Loucy (cell line): ENCODE measurements around the gene ZNF316.
"Not testable (repeated sequence)": the region's sequence is repeated elsewhere in the genome, so short reads cannot be mapped to it uniquely, and the experiment has no call there.

Experiments
- H2AFZ ChIP-seq: fragments of 200-600 bp; sonication (generic); 2 replicates; pipeline ENCODE4 v1.6.0; 2016; ENCODE audit warnings: antibody characterized with exemption, mild to moderate bottlenecking, low read length, moderate library complexity
- H3F3A ChIP-seq: fragments of 200-600 bp; 2 replicates; pipeline ENCODE4 v1.6.0; 2016; ENCODE audit warnings: antibody characterized with exemption, low read depth, mild to moderate bottlenecking
- H3K27me3 ChIP-seq: fragments of 200-600 bp; sonication (generic); 2 replicates; pipeline ENCODE4 v1.6.1; 2014; ENCODE audit warnings: low read length, mild to moderate bottlenecking; ENCODE audit not compliant: insufficient read depth, poor library complexity, severe bottlenecking
- H3K36me3 ChIP-seq: fragments of 200-600 bp; sonication (generic); 2 replicates; pipeline ENCODE4 v1.6.1; 2016; ENCODE audit warnings: low read length; ENCODE audit not compliant: insufficient read depth
- H3K4me1 ChIP-seq: fragments of 200-600 bp; sonication (generic); 2 replicates; pipeline ENCODE4 v1.5.1; 2014; ENCODE audit warnings: low read length, mild to moderate bottlenecking; ENCODE audit not compliant: insufficient read depth, poor library complexity, severe bottlenecking
- H3K4me2 ChIP-seq: fragments of 200-600 bp; sonication (generic); 2 replicates; pipeline ENCODE4 v1.6.0; 2014; ENCODE audit warnings: antibody characterized with exemption, low read length, low read depth, mild to moderate bottlenecking; ENCODE audit not compliant: poor library complexity, severe bottlenecking
- H3K4me3 ChIP-seq: fragments of 200-600 bp; sonication (generic); 2 replicates; pipeline ENCODE4 v1.5.1; 2014; ENCODE audit warnings: low read length, mild to moderate bottlenecking, mixed read lengths; ENCODE audit not compliant: poor library complexity, severe bottlenecking
- H3K79me2 ChIP-seq: fragments of 200-600 bp; sonication (generic); 2 replicates; pipeline ENCODE4 v1.6.1; 2014; ENCODE audit warnings: low read length; ENCODE audit not compliant: insufficient read depth
- H3K9ac ChIP-seq: fragments of 200-600 bp; sonication (generic); 2 replicates; pipeline ENCODE4 v1.6.0; 2014; ENCODE audit warnings: mild to moderate bottlenecking, low read depth, low read length, moderate library complexity; ENCODE audit not compliant: poor library complexity, severe bottlenecking
- H3K9me2 ChIP-seq: fragments of 200-600 bp; sonication (generic); replicated peaks from 2 replicates; pipeline ENCODE4 v1.6.1; 2016; ENCODE audit warnings: low read depth, low read length, mixed read lengths
- H3K9me3 ChIP-seq: fragments of 200-600 bp; sonication (generic); 2 replicates; pipeline ENCODE4 v1.6.1; 2014; ENCODE audit warnings: mild to moderate bottlenecking, antibody characterized with exemption, low read length, low read depth; ENCODE audit not compliant: insufficient read depth
- H4K20me1 ChIP-seq: fragments of 200-600 bp; sonication (generic); 2 replicates; pipeline ENCODE4 v1.6.0; 2014; ENCODE audit warnings: antibody characterized with exemption, low read length, mild to moderate bottlenecking; ENCODE audit not compliant: insufficient read depth, poor library complexity, severe bottlenecking
- EZH2phosphoT487 ChIP-seq: fragments of 200-600 bp; IDR thresholded peaks from 2 replicates; pipeline ENCODE4 v1.6.1; 2018; ENCODE audit warnings: antibody characterized with exemption, mild to moderate bottlenecking, moderate library complexity, borderline replicate concordance
- TF ChIP-seq, protein P1 (sequence below): fragments of 200-600 bp; sonication (generic); conservative IDR thresholded peaks from 2 replicates; pipeline ENCODE4 v1.5.1; 2014; ENCODE audit warnings: mild to moderate bottlenecking, antibody characterized with exemption, low read length

Gene ZNF316

DNA sequence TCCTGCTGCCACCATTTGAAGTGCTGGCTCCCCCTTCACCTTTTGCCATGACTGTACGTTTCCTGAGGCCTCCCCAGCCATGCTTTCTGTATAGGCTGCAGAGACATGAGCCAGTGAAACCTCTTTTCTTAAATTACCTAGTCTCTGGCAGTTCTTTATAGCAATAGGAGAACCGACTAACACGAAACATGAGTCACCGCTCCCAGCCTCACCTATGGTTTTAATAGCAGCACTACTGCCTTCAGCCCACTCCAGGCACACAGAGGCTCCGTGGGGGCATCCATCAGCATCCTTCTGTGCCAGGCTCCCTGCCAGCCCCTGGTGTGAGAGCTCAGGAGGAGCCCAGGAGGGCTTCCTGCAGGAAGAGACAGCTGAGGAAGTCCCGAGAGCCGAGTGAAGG lies 5.5 kb upstream of the ZNF316 start:
- Histone ChIP-seq H3K4me2 (no peak overlapping the region), H3K9me2 (no peaks in the 10 kb centered on the region), H3K9ac (no peak overlapping the region), H3K36me3 (no peaks in the 10 kb centered on the region), H3K79me2 (peaks cover 4% of the 10 kb centered on the region; the same call in 1 of the 2 replicates), H3K9me3 (no peaks in the 10 kb centered on the region), H3K4me1 (peaks cover 4% of the 10 kb centered on the region), H2AFZ (no peak overlapping the region), H3K4me3 (no peak overlapping the region), H3K27me3 (no peaks in the 10 kb centered on the region), H4K20me1 (no peaks in the 10 kb centered on the region), H3F3A (no peaks in the 10 kb centered on the region)
- TF ChIP-seq EZH2phosphoT487, result no peak
- TF ChIP-seq, protein P1, sequence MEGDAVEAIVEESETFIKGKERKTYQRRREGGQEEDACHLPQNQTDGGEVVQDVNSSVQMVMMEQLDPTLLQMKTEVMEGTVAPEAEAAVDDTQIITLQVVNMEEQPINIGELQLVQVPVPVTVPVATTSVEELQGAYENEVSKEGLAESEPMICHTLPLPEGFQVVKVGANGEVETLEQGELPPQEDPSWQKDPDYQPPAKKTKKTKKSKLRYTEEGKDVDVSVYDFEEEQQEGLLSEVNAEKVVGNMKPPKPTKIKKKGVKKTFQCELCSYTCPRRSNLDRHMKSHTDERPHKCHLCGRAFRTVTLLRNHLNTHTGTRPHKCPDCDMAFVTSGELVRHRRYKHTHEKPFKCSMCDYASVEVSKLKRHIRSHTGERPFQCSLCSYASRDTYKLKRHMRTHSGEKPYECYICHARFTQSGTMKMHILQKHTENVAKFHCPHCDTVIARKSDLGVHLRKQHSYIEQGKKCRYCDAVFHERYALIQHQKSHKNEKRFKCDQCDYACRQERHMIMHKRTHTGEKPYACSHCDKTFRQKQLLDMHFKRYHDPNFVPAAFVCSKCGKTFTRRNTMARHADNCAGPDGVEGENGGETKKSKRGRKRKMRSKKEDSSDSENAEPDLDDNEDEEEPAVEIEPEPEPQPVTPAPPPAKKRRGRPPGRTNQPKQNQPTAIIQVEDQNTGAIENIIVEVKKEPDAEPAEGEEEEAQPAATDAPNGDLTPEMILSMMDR, result no peak

DNA sequence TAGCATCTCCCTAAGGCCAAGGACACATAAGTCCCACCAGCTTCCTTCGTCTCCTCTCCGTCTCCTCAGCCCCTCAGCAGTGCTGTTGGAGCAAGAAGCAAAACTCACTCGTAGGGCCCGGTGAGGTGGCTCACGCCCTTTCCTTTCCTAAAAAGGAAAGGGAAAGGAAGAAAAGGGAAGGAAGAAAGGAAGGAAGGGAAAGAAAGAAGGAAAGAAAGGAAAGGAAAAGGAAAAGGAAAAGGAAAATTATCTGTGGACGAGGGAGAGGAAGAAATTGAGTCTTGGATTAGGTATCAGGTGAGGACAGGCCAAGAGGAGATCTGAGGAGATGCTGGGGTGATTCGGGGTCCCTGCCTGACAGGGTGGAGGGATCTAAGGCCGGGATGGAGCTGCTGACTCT lies 3.1 kb upstream of the ZNF316 start:
- no peak overlapping the region for H3K4me2 ChIP-seq
- H3F3A ChIP-seq, result no peaks in the 10 kb centered on the region
- H4K20me1 ChIP-seq, result peaks cover 12% of the 10 kb centered on the region
- no peak overlapping the region for H2AFZ ChIP-seq
- peaks cover 19% of the 10 kb centered on the region for H3K4me1 ChIP-seq
- H3K27me3 ChIP-seq, result no peaks in the 10 kb centered on the region
- H3K9ac ChIP-seq, result no peak overlapping the region
- H3K9me3 ChIP-seq, result no peaks in the 10 kb centered on the region
- H3K9me2 ChIP-seq, result no peaks in the 10 kb centered on the region
- H3K79me2 ChIP-seq, result peaks cover 24% of the 10 kb centered on the region
- TF ChIP-seq, protein P1, result no peak
- no peak for TF ChIP-seq EZH2phosphoT487
- H3K4me3 ChIP-seq, result no peak overlapping the region
- H3K36me3 ChIP-seq, result no peaks in the 10 kb centered on the region

DNA sequence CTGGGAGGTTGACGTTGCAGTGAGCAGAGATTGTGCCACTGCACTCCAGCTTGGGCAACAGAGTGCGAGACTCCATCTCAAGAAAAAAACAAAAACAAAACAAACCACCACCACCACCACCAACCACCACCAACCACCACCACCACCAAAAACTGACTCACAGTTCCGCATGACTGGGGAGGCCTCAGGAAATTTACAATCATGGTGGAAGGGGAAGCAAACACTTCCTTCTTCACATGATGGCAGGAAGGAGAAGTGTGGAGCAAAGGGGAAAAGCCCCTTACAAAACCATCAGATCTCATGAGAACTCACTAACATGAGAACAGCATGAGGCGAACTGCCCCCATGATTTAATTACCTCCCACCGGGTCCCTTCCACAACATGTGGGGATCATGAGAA lies 2.1 kb upstream of the ZNF316 start:
- peaks cover 34% of the 10 kb centered on the region for H3K79me2 ChIP-seq

DNA sequence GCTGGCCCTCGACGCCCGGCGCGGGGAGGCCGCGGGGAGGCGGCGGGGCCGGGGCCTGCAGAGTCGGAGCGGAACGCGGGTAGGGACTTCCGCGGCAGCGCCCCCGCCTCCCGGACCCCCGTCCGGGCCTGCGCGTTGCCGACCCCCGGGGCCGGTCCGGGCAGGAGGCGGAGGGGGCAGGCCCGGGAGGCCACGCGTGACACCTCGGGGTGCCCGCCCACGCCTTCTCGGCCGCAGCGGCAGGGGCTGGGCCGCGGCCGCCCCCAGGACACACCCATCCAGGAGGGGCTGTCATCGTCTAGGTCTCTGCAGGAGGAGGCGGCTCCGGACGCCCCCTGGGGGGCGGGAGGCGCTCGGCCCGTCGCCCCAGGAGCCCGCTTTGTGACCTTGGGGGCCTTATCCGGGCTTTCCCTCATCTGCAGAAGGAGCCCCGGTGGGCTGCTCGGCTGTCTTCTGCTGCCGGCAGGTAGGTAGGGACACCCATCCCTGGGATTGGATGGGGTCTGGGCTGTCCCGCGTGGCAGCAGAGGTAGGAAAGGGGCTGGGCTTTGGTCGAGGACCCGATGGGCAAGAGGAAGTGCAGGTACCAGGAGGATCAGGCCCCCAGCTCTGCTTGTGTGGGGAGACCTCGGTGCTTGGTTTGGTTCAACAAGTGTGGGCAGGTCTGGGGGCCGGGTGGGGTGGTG lies 569 bp downstream of the ZNF316 start:
- H3K9ac ChIP-seq, result peak overlapping the region; percentile 89
- peaks cover 49% of the 10 kb centered on the region for H3K79me2 ChIP-seq
- peak overlapping the region; percentile 88 for H3K4me3 ChIP-seq
- H3K4me1 ChIP-seq, result peaks cover 32% of the 10 kb centered on the region
- H3K9me3 ChIP-seq, result no peaks in the 10 kb centered on the region
- H4K20me1 ChIP-seq, result peaks cover 32% of the 10 kb centered on the region
- no peaks in the 10 kb centered on the region for H3K9me2 ChIP-seq
- peaks cover 12% of the 10 kb centered on the region; the same call in 1 of the 2 replicates for H3K36me3 ChIP-seq
- TF ChIP-seq, protein P1, result peak; percentile 56
- no peak for TF ChIP-seq EZH2phosphoT487
- H3K4me2 ChIP-seq, result peak overlapping the region; percentile 80
- H3K27me3 ChIP-seq, result no peaks in the 10 kb centered on the region
- no peaks in the 10 kb centered on the region for H3F3A ChIP-seq
- peak overlapping the region; percentile 42; the same call in 1 of the 2 replicates for H2AFZ ChIP-seq

More for the DNA sequence above, 2.1 kb upstream of the ZNF316 start:
- H3K4me3 ChIP-seq, H3K9me2 ChIP-seq, H3K9me3 ChIP-seq, H3K36me3 ChIP-seq, H3F3A ChIP-seq, H3K4me2 ChIP-seq, H2AFZ ChIP-seq, H3K27me3 ChIP-seq, H3K9ac ChIP-seq: not testable (repeated sequence)
- peaks cover 28% of the 10 kb centered on the region for H3K4me1 ChIP-seq
- peaks cover 15% of the 10 kb centered on the region for H4K20me1 ChIP-seq
